ENCODE results near the gene CXCR6. TPM values are rescaled to one million over a fixed set of nuclear protein-coding genes. Genes with fewer than 3 reads are reported as not detected.

CXCR6 gene
- total and polyA plus RNA-seq, 2 experiments from 2014 or later = 0.10 TPM; not detected in 1

DNA sequence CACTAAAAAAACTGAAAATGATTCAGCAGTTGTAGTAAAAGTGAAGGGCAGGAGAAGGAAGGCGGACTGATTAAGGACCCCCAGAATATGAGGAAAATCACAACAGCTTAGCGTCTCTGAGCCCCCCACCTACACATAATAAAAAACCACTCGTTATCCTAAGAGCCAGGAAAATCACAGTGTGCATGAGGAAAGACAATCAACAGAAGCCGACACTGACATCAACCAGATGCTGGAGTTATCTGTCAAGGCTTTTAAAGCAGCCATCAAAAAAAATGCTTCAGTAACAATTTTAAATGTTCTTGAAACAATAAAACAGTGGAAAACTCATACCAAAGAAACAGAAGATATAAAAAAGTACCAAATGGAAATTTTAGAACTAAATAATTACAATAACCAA lies 9.7 kb upstream of the CXCR6 start:
- H3K4me3 Mint-ChIP-seq = no peak overlapping the region
- Histone ChIP-seq H2AFZ (no peak overlapping the region), H4K20me1 (replicated peaks; ENCODE audit: insufficient read depth) (peaks cover 6% of the 10 kb centered on the region), H3K4me2 (no peak overlapping the region), H3K27ac (ENCODE audit: low read depth) (no peak overlapping the region), H3K79me2 (replicated peaks; ENCODE audit: insufficient read depth) (no peaks in the 10 kb centered on the region), H3K27me3 (ENCODE audit: insufficient read depth) (no peaks in the 10 kb centered on the region), H3K4me1 (ENCODE audit: insufficient read depth) (no peaks in the 10 kb centered on the region), H3K36me3 (ENCODE audit: insufficient read depth) (peaks cover 25% of the 10 kb centered on the region), H3K9me2 (ENCODE audit: insufficient read depth) (no peaks in the 10 kb centered on the region), H3K4me3 (no peak overlapping the region), H3F3A (replicated peaks; ENCODE audit: low read depth) (no peaks in the 10 kb centered on the region)
- no peak for DNase-seq (ENCODE audit: low spot score)
- no peaks in the 10 kb centered on the region for H3K9me3 Mint-ChIP-seq
- ATAC-seq = no peak
- peaks cover 2% of the 10 kb centered on the region for H3K27me3 Mint-ChIP-seq (ENCODE audit: insufficient read depth, low read depth, poor library complexity)
- H3K36me3 Mint-ChIP-seq (ENCODE audit: low read depth) = peaks cover 47% of the 10 kb centered on the region
- H3K27ac Mint-ChIP-seq = no peak overlapping the region
- no peaks in the 10 kb centered on the region; the same call in 2 of the 3 replicates for H3K4me1 Mint-ChIP-seq
- TF ChIP-seq JUNB (IDR thresholded peaks at IDR 0.05; ENCODE audit: unreplicated experiment) (no peak), STAT1 (IDR thresholded peaks at IDR 0.05; ENCODE audit: unreplicated experiment) (no peak), NANOG (IDR thresholded peaks at IDR 0.05; ENCODE audit: borderline replicate concordance) (no peak), ZNF331 (CRISPR knock-in tag; IDR thresholded peaks at IDR 0.05; ENCODE audit: low read depth) (no peak), POLR2AphosphoS5 (IDR thresholded peaks at IDR 0.05; ENCODE audit: low read depth) (no peak), CREB1 (CRISPR knock-in tag; IDR thresholded peaks at IDR 0.05; ENCODE audit: low read depth) (no peak), ZNF114 (CRISPR knock-in tag; IDR thresholded peaks at IDR 0.05) (no peak), EZH2phosphoT487 (IDR thresholded peaks at IDR 0.05; ENCODE audit: unreplicated experiment) (no peak), EZH2 (IDR thresholded peaks at IDR 0.05; ENCODE audit: low read depth, unreplicated experiment) (no peak)
- TF ChIP-seq, protein P1, sequence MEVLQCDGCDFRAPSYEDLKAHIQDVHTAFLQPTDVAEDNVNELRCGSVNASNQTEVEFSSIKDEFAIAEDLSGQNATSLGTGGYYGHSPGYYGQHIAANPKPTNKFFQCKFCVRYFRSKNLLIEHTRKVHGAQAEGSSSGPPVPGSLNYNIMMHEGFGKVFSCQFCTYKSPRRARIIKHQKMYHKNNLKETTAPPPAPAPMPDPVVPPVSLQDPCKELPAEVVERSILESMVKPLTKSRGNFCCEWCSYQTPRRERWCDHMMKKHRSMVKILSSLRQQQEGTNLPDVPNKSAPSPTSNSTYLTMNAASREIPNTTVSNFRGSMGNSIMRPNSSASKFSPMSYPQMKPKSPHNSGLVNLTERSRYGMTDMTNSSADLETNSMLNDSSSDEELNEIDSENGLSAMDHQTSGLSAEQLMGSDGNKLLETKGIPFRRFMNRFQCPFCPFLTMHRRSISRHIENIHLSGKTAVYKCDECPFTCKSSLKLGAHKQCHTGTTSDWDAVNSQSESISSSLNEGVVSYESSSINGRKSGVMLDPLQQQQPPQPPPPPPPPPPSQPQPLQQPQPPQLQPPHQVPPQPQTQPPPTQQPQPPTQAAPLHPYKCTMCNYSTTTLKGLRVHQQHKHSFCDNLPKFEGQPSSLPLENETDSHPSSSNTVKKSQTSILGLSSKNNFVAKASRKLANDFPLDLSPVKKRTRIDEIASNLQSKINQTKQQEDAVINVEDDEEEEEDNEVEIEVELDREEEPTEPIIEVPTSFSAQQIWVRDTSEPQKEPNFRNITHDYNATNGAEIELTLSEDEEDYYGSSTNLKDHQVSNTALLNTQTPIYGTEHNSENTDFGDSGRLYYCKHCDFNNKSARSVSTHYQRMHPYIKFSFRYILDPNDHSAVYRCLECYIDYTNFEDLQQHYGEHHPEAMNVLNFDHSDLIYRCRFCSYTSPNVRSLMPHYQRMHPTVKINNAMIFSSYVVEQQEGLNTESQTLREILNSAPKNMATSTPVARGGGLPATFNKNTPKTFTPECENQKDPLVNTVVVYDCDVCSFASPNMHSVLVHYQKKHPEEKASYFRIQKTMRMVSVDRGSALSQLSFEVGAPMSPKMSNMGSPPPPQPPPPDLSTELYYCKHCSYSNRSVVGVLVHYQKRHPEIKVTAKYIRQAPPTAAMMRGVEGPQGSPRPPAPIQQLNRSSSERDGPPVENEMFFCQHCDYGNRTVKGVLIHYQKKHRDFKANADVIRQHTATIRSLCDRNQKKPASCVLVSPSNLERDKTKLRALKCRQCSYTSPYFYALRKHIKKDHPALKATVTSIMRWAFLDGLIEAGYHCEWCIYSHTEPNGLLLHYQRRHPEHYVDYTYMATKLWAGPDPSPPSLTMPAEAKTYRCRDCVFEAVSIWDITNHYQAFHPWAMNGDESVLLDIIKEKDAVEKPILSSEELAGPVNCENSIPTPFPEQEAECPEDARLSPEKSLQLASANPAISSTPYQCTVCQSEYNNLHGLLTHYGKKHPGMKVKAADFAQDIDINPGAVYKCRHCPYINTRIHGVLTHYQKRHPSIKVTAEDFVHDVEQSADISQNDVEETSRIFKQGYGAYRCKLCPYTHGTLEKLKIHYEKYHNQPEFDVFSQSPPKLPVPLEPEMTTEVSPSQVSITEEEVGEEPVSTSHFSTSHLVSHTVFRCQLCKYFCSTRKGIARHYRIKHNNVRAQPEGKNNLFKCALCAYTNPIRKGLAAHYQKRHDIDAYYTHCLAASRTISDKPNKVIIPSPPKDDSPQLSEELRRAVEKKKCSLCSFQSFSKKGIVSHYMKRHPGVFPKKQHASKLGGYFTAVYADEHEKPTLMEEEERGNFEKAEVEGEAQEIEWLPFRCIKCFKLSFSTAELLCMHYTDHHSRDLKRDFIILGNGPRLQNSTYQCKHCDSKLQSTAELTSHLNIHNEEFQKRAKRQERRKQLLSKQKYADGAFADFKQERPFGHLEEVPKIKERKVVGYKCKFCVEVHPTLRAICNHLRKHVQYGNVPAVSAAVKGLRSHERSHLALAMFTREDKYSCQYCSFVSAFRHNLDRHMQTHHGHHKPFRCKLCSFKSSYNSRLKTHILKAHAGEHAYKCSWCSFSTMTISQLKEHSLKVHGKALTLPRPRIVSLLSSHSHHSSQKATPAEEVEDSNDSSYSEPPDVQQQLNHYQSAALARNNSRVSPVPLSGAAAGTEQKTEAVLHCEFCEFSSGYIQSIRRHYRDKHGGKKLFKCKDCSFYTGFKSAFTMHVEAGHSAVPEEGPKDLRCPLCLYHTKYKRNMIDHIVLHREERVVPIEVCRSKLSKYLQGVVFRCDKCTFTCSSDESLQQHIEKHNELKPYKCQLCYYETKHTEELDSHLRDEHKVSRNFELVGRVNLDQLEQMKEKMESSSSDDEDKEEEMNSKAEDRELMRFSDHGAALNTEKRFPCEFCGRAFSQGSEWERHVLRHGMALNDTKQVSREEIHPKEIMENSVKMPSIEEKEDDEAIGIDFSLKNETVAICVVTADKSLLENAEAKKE (CRISPR knock-in tag; IDR thresholded peaks at IDR 0.05) = no peak
- TF ChIP-seq, protein P2, sequence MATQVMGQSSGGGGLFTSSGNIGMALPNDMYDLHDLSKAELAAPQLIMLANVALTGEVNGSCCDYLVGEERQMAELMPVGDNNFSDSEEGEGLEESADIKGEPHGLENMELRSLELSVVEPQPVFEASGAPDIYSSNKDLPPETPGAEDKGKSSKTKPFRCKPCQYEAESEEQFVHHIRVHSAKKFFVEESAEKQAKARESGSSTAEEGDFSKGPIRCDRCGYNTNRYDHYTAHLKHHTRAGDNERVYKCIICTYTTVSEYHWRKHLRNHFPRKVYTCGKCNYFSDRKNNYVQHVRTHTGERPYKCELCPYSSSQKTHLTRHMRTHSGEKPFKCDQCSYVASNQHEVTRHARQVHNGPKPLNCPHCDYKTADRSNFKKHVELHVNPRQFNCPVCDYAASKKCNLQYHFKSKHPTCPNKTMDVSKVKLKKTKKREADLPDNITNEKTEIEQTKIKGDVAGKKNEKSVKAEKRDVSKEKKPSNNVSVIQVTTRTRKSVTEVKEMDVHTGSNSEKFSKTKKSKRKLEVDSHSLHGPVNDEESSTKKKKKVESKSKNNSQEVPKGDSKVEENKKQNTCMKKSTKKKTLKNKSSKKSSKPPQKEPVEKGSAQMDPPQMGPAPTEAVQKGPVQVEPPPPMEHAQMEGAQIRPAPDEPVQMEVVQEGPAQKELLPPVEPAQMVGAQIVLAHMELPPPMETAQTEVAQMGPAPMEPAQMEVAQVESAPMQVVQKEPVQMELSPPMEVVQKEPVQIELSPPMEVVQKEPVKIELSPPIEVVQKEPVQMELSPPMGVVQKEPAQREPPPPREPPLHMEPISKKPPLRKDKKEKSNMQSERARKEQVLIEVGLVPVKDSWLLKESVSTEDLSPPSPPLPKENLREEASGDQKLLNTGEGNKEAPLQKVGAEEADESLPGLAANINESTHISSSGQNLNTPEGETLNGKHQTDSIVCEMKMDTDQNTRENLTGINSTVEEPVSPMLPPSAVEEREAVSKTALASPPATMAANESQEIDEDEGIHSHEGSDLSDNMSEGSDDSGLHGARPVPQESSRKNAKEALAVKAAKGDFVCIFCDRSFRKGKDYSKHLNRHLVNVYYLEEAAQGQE (IDR thresholded peaks at IDR 0.05; ENCODE audit: unreplicated experiment) = no peak
- TF ChIP-seq, protein P3, sequence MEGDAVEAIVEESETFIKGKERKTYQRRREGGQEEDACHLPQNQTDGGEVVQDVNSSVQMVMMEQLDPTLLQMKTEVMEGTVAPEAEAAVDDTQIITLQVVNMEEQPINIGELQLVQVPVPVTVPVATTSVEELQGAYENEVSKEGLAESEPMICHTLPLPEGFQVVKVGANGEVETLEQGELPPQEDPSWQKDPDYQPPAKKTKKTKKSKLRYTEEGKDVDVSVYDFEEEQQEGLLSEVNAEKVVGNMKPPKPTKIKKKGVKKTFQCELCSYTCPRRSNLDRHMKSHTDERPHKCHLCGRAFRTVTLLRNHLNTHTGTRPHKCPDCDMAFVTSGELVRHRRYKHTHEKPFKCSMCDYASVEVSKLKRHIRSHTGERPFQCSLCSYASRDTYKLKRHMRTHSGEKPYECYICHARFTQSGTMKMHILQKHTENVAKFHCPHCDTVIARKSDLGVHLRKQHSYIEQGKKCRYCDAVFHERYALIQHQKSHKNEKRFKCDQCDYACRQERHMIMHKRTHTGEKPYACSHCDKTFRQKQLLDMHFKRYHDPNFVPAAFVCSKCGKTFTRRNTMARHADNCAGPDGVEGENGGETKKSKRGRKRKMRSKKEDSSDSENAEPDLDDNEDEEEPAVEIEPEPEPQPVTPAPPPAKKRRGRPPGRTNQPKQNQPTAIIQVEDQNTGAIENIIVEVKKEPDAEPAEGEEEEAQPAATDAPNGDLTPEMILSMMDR (conservative IDR thresholded peaks at IDR 0.05; ENCODE audit: low read depth in 2 of 2) = no peak
- TF ChIP-seq, protein P4, sequence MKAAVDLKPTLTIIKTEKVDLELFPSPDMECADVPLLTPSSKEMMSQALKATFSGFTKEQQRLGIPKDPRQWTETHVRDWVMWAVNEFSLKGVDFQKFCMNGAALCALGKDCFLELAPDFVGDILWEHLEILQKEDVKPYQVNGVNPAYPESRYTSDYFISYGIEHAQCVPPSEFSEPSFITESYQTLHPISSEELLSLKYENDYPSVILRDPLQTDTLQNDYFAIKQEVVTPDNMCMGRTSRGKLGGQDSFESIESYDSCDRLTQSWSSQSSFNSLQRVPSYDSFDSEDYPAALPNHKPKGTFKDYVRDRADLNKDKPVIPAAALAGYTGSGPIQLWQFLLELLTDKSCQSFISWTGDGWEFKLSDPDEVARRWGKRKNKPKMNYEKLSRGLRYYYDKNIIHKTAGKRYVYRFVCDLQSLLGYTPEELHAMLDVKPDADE (IDR thresholded peaks at IDR 0.05) = no peak

All from GM23338 (cell line).